T-cell (primary cell): Measurements from ENCODE around the gene PTPRM. TPM values are rescaled to one million over a fixed set of nuclear protein-coding genes. Genes with fewer than 3 reads are reported as not detected.

ENCODE experiments used
- ATAC-seq, 4 experiments: fragments of 200-7000 bp in 3 of 4; fragments of 150-1000 bp in 1 of 4; cut with Tn5 transposase; replicated peaks in 1 of 4; 1 replicate in 3 of 4; 2 replicates in 1 of 4; pipeline ENCODE4 v1.10.0; 2021; ENCODE audit warnings: moderate library complexity in 3 of 4, mild to moderate bottlenecking in 2 of 4, moderate number of reproducible peaks in 1 of 4
- CTCF ChIA-PET, 2 donors: fragments of 300-600 bp; sonication (Branson Sonifier 250); formaldehyde crosslinking; loops; one replicate each; lab custom pipeline; 2022; ENCODE audit warnings: antibody characterized with exemption in 2 of 2; lab: Charles Lee
- POLR2A ChIA-PET, 2 donors: fragments of 300-600 bp; sonication (Branson Sonifier 250); formaldehyde crosslinking; loops; one replicate each; lab custom pipeline; 2022; ENCODE audit warnings: antibody characterized with exemption in 2 of 2; lab: Charles Lee
- DNase-seq, 35 experiments: peaks; one replicate each; pipeline versions ENCODE4 v3.0.0 to v3.0.0-alpha.2; 2013 to 2023
- H3K27ac ChIP-seq: one replicate; pipeline ENCODE4 v1.5.1; 2013; ENCODE audit warnings: low read length
- H3K27me3 ChIP-seq, 2 experiments: replicated peaks in 1 of 2; 1 replicate in 1 of 2; 2 replicates in 1 of 2; pipeline versions ENCODE4 v1.6.1 to v1.7.0; 2013; ENCODE audit warnings: low read length in 1 of 2, mixed read lengths in 1 of 2; ENCODE audit not compliant: control insufficient read depth in 2 of 2, insufficient read depth in 2 of 2; ENCODE audit errors: extremely low read depth in 1 of 2
- H3K36me3 ChIP-seq, 2 donors: 1 replicate in 1 of 2; 2 replicates in 1 of 2; pipeline versions ENCODE4 v1.6.1 to v1.7.0; 2013; ENCODE audit warnings: low read length in 1 of 2; ENCODE audit not compliant: control insufficient read depth in 2 of 2, insufficient read depth in 1 of 2; ENCODE audit errors: extremely low read depth in 1 of 2
- H3K4me1 ChIP-seq, 2 experiments: 1 replicate in 1 of 2; 2 replicates in 1 of 2; pipeline versions ENCODE4 v1.6.1 to v1.7.0; 2013; ENCODE audit warnings: low read length in 2 of 2, mixed read lengths in 1 of 2; ENCODE audit not compliant: insufficient read depth in 2 of 2, control insufficient read depth in 1 of 2; ENCODE audit errors: extremely low read depth in 1 of 2
- H3K4me3 ChIP-seq, 2 donors: 1 replicate in 1 of 2; 2 replicates in 1 of 2; pipeline versions ENCODE4 v1.5.1 to v1.7.0; 2013; ENCODE audit warnings: mild to moderate bottlenecking in 2 of 2, low read length in 1 of 2, moderate library complexity in 1 of 2; ENCODE audit not compliant: control insufficient read depth in 1 of 2; ENCODE audit errors: extremely low read depth in 1 of 2
- H3K9me3 ChIP-seq: 2 replicates; pipeline ENCODE4 v1.7.0; 2013
- H3K27ac Mint-ChIP-seq, 2 donors: one replicate each; pipeline ENCODE4 v1.8.0; 2020 to 2021; ENCODE audit warnings: mild to moderate bottlenecking in 2 of 2, mixed read lengths in 2 of 2
- H3K27me3 Mint-ChIP-seq, 2 donors: one replicate each; pipeline ENCODE4 v1.8.0; 2021 to 2022; ENCODE audit warnings: mixed read lengths in 2 of 2
- H3K36me3 Mint-ChIP-seq: one replicate; pipeline ENCODE4 v1.8.0; 2021; ENCODE audit warnings: mixed read lengths
- H3K4me1 Mint-ChIP-seq, 3 donors: one replicate each; pipeline ENCODE4 v1.8.0; 2020 to 2022; ENCODE audit warnings: mixed read lengths in 3 of 3, mild to moderate bottlenecking in 1 of 3
- H3K4me3 Mint-ChIP-seq, 3 donors: one replicate each; pipeline ENCODE4 v1.8.0; 2020 to 2022; ENCODE audit warnings: mild to moderate bottlenecking in 3 of 3, mixed read lengths in 3 of 3, moderate library complexity in 3 of 3
- H3K9me3 Mint-ChIP-seq, 3 donors: one replicate each; pipeline ENCODE4 v1.8.0; 2020 to 2022; ENCODE audit warnings: mixed read lengths in 3 of 3
- WGBS: methylation state at CpG from one replicate; pipeline ENCODE4 v1.1.5; 2013; ENCODE audit warnings: missing lambda C conversion rate; ENCODE audit not compliant: insufficient coverage; 5-methylcytosine and 5-hydroxymethylcytosine counted together
- total RNA-seq, 35 experiments: library from RNA in 6 of 35; stranded (reverse) in 6 of 35; fragments of 120-200 nt in 1 of 35; gene quantifications; one replicate each; pipeline versions ENCODE4 v1.2.1 to v1.2.4 and lab custom pipeline; 2013 to 2026

Gene PTPRM
- total RNA-seq, 5 donors from 2014 or later (not counting 1 experiment from before 2014, with no cell fraction given) = 4.1 to 47.4 (median 7.1) TPM

- H3K4me1 Mint-ChIP-seq = no peaks in the 10 kb centered on the region
- H3K36me3 Mint-ChIP-seq = no peaks in the 10 kb centered on the region
- H3K27me3 ChIP-seq = no peaks in the 10 kb centered on the region
- no peaks in the 10 kb centered on the region for H3K9me3 ChIP-seq
- no peak overlapping the region for H3K27ac ChIP-seq
- DNase-seq (no peak), ATAC-seq (no peak)
- H3K4me3 ChIP-seq = no peak overlapping the region
- no peaks in the 10 kb centered on the region for H3K27me3 Mint-ChIP-seq
- H3K4me3 Mint-ChIP-seq = no peak overlapping the region
- H3K4me1 ChIP-seq = no peaks in the 10 kb centered on the region
- CTCF ChIA-PET = no interaction called here
- 100% methylated on average over 2 of the region's 4 CpGs for WGBS
- POLR2A ChIA-PET = no interaction called here
- peaks cover 0 to 4% (median 0%) of the 10 kb centered on the region in 3 donors for H3K9me3 Mint-ChIP-seq
- H3K36me3 ChIP-seq = no peaks in the 10 kb centered on the region
- H3K27ac Mint-ChIP-seq = no peak overlapping the region
These were observed 413.5 kb downstream of the PTPRM start for GRCh38 chr18:7980656-7981055.

- Mint-ChIP-seq H3K27me3 (no peaks in the 10 kb centered on the region), H3K9me3 (peaks cover 0 to 4% (median 0%) of the 10 kb centered on the region in 3 donors), H3K36me3 (no peaks in the 10 kb centered on the region), H3K27ac (no peak overlapping the region), H3K4me3 (no peak overlapping the region), H3K4me1 (no peaks in the 10 kb centered on the region)
- Histone ChIP-seq H3K27ac (no peak overlapping the region), H3K4me3 (no peak overlapping the region), H3K4me1 (no peaks in the 10 kb centered on the region), H3K36me3 (no peaks in the 10 kb centered on the region), H3K9me3 (no peaks in the 10 kb centered on the region), H3K27me3 (no peaks in the 10 kb centered on the region)
- CTCF ChIA-PET = interaction anchor here in 1 of 2 donors (0.7 kb wide), 1 partner anchor 22 kb away, joined by 3 read pairs; no protein-coding TSS in a partner anchor
- ATAC-seq = no peak
- POLR2A ChIA-PET = interaction anchor here in 1 of 2 donors (0.6 kb wide), 1 partner anchor 130 kb away, joined by 3 read pairs; no protein-coding TSS in a partner anchor
- no peak for DNase-seq
These were observed 415.1 kb downstream of the PTPRM start for GRCh38 chr18:7982216-7982615.

- ChIA-PET POLR2A (no interaction called here), CTCF (no interaction called here)
- H3K36me3 Mint-ChIP-seq = no peaks in the 10 kb centered on the region
- DNase-seq = no peak
- Histone ChIP-seq H3K4me1 (no peaks in the 10 kb centered on the region), H3K27me3 (no peaks in the 10 kb centered on the region), H3K27ac (no peak overlapping the region), H3K9me3 (no peaks in the 10 kb centered on the region), H3K36me3 (no peaks in the 10 kb centered on the region), H3K4me3 (no peak overlapping the region)
- peaks cover 7 to 15% (median 8%) of the 10 kb centered on the region in 3 donors for H3K9me3 Mint-ChIP-seq
- no peak overlapping the region for H3K27ac Mint-ChIP-seq
- no CpG with 5 or more reads among the region's 3 CpGs for WGBS
- no peak for ATAC-seq
- H3K4me1 Mint-ChIP-seq = no peaks in the 10 kb centered on the region
- no peaks in the 10 kb centered on the region for H3K27me3 Mint-ChIP-seq
- no peak overlapping the region for H3K4me3 Mint-ChIP-seq
These were observed 420.3 kb downstream of the PTPRM start for GRCh38 chr18:7987284-7987976.

- Histone ChIP-seq H3K4me1 (no peaks in the 10 kb centered on the region), H3K27me3 (no peaks in the 10 kb centered on the region), H3K9me3 (peaks cover 2% of the 10 kb centered on the region), H3K27ac (no peak overlapping the region), H3K36me3 (no peaks in the 10 kb centered on the region), H3K4me3 (no peak overlapping the region)
- Mint-ChIP-seq H3K27ac (no peak overlapping the region), H3K4me1 (no peaks in the 10 kb centered on the region), H3K36me3 (no peaks in the 10 kb centered on the region), H3K27me3 (no peaks in the 10 kb centered on the region), H3K9me3 (peaks cover 19 to 33% (median 24%) of the 10 kb centered on the region in 3 donors), H3K4me3 (no peak overlapping the region)
- DNase-seq (no peak), ATAC-seq (no peak)
- WGBS = 43% methylated on average over 1 of the region's 1 CpG
- CTCF ChIA-PET = no interaction called here
- POLR2A ChIA-PET = no interaction called here
These were observed 423.6 kb downstream of the PTPRM start for GRCh38 chr18:7990670-7991069.

- ChIA-PET CTCF (no interaction called here), POLR2A (no interaction called here)
- no peak overlapping the region for H3K27ac ChIP-seq
- no peak overlapping the region for H3K27ac Mint-ChIP-seq
- ATAC-seq = no peak
- no peaks in the 10 kb centered on the region for H3K9me3 ChIP-seq
- WGBS = no CpG with 5 or more reads among the region's 3 CpGs
- no peaks in the 10 kb centered on the region for H3K4me1 Mint-ChIP-seq
- no peak for DNase-seq
- H3K36me3 ChIP-seq = no peaks in the 10 kb centered on the region
- no peaks in the 10 kb centered on the region for H3K36me3 Mint-ChIP-seq
- H3K9me3 Mint-ChIP-seq = peaks cover 0 to 10% (median 7%) of the 10 kb centered on the region in 3 donors
- H3K4me3 Mint-ChIP-seq = no peak overlapping the region
- no peaks in the 10 kb centered on the region for H3K27me3 ChIP-seq
- H3K4me3 ChIP-seq = no peak overlapping the region
- no peaks in the 10 kb centered on the region for H3K4me1 ChIP-seq
- H3K27me3 Mint-ChIP-seq = no peaks in the 10 kb centered on the region
These were observed 434.7 kb downstream of the PTPRM start for GRCh38 chr18:8001711-8002301.

GRCh38 chr18:8003878-8004675 lies 437.0 kb downstream of the PTPRM start:
- H3K27ac ChIP-seq = no peak overlapping the region
- WGBS = 100% methylated on average over 1 of the region's 6 CpGs
- peaks cover 0 to 10% (median 3%) of the 10 kb centered on the region in 3 donors for H3K9me3 Mint-ChIP-seq
- no peaks in the 10 kb centered on the region for H3K36me3 Mint-ChIP-seq
- DNase-seq (no peak), ATAC-seq (no peak)
- ChIA-PET POLR2A (no interaction called here), CTCF (interaction anchor here in 1 of 2 donors (0.6 kb wide), 1 partner anchor 22 kb away, joined by 3 read pairs; no protein-coding TSS in a partner anchor)
- H3K27me3 ChIP-seq = no peaks in the 10 kb centered on the region
- no peaks in the 10 kb centered on the region for H3K36me3 ChIP-seq
- no peak overlapping the region for H3K4me3 Mint-ChIP-seq
- no peaks in the 10 kb centered on the region for H3K4me1 ChIP-seq
- H3K27me3 Mint-ChIP-seq = no peaks in the 10 kb centered on the region
- H3K4me3 ChIP-seq = no peak overlapping the region
- H3K9me3 ChIP-seq = no peaks in the 10 kb centered on the region
- no peak overlapping the region for H3K27ac Mint-ChIP-seq
- no peaks in the 10 kb centered on the region for H3K4me1 Mint-ChIP-seq
